ENCODE results near the gene TRAF7.

Gene TRAF7

GRCh38 chr16:2148714-2149629 is 6.6 kb upstream of the TRAF7 start:
- peak; percentile 48 for DNase-seq

- DNase-seq, result peak; percentile 58
Observed at GRCh38 chr16:2149630-2150417, 5.8 kb upstream of the TRAF7 start.

GRCh38 chr16:2150418-2151187 is 5.0 kb upstream of the TRAF7 start:
- DNase-seq, result peak; percentile 74

- DNase-seq, result peak; percentile 59
Observed at GRCh38 chr16:2151188-2152091, 4.1 kb upstream of the TRAF7 start.

GRCh38 chr16:2152695-2153506 is 2.7 kb upstream of the TRAF7 start:
- peak; percentile 60 for DNase-seq

GRCh38 chr16:2154533-2155090 is 970 bp upstream of the TRAF7 start:
- no peak for DNase-seq

- DNase-seq, result no peak
Observed at GRCh38 chr16:2155977-2156848, 631 bp downstream of the TRAF7 start.

- DNase-seq, result no peak
Observed at GRCh38 chr16:2156849-2157224, 1.3 kb downstream of the TRAF7 start.

- no peak for DNase-seq
Observed at GRCh38 chr16:2157480-2158261, 2.1 kb downstream of the TRAF7 start.

- DNase-seq, result no peak
Observed at GRCh38 chr16:2158262-2158638, 2.7 kb downstream of the TRAF7 start.

- no peak for DNase-seq
Observed at GRCh38 chr16:2159175-2159838, 3.7 kb downstream of the TRAF7 start.

- no peak for DNase-seq
Observed at GRCh38 chr16:2160915-2161551, 5.5 kb downstream of the TRAF7 start.

- no peak for DNase-seq
Observed at GRCh38 chr16:2161911-2162310, 6.3 kb downstream of the TRAF7 start.

GRCh38 chr16:2162676-2163118 is 7.1 kb downstream of the TRAF7 start:
- no peak for DNase-seq

GRCh38 chr16:2163211-2163881 is 7.8 kb downstream of the TRAF7 start:
- DNase-seq, result peak; percentile 26

- no peak for DNase-seq
Observed at GRCh38 chr16:2165861-2166260, 10.3 kb downstream of the TRAF7 start.

All from activated CD4-positive, alpha-beta T cell treated with anti-CD3 and anti-CD28 coated beads, Interleukin-10, Interleukin-2, amounts not matched to agents 100 ng/mL and 50 ng/mL, durations not matched to agents 16 hours and 8 hours (primary cell).